ENCODE measurements around the gene SDK1.

DNA sequence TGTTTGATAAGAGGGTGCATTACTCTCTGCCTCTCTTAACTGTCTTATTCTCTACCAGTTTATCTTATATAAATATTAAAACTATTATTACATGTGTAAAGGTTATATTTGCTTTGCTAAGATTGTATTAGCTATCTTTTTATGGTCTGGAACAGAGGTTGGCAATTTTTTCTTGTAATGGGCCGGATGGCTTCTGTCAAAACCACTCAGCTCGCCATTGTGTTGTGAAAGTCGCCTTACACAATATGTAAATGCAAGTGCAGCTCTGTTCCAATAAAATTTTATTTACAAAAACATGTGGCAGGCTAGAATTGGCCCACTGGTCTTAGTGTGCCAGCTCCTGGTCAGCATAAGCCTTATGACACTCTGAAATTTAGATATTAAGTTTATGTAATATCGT, 185.8 kb downstream of the SDK1 start:
- TF ChIP-seq, protein P1, sequence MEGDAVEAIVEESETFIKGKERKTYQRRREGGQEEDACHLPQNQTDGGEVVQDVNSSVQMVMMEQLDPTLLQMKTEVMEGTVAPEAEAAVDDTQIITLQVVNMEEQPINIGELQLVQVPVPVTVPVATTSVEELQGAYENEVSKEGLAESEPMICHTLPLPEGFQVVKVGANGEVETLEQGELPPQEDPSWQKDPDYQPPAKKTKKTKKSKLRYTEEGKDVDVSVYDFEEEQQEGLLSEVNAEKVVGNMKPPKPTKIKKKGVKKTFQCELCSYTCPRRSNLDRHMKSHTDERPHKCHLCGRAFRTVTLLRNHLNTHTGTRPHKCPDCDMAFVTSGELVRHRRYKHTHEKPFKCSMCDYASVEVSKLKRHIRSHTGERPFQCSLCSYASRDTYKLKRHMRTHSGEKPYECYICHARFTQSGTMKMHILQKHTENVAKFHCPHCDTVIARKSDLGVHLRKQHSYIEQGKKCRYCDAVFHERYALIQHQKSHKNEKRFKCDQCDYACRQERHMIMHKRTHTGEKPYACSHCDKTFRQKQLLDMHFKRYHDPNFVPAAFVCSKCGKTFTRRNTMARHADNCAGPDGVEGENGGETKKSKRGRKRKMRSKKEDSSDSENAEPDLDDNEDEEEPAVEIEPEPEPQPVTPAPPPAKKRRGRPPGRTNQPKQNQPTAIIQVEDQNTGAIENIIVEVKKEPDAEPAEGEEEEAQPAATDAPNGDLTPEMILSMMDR (IDR thresholded peaks at IDR 0.05), result no peak
- no peak for TF ChIP-seq POLR2A (IDR thresholded peaks at IDR 0.05; ENCODE audit: low read length)
- TF ChIP-seq MYC (IDR thresholded peaks at IDR 0.05; ENCODE audit: borderline replicate concordance, low read length), result no peak
- TF ChIP-seq ZFP36 (IDR thresholded peaks at IDR 0.05; ENCODE audit: borderline replicate concordance, partially characterized antibody), result no peak
- TF ChIP-seq, protein P2, sequence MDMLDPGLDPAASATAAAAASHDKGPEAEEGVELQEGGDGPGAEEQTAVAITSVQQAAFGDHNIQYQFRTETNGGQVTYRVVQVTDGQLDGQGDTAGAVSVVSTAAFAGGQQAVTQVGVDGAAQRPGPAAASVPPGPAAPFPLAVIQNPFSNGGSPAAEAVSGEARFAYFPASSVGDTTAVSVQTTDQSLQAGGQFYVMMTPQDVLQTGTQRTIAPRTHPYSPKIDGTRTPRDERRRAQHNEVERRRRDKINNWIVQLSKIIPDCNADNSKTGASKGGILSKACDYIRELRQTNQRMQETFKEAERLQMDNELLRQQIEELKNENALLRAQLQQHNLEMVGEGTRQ (IDR thresholded peaks at IDR 0.05), result no peak

Data from A549 (cell line).